Epithelial cell of proximal tubule (primary cell): ENCODE results near the gene NME5. TPM values are rescaled to one million over a fixed set of nuclear protein-coding genes. Genes with fewer than 3 reads are reported as not detected.

Source experiments
- DNase-seq: peaks from one replicate; pipeline ENCODE4 v3.0.0-alpha.2; 2011; ENCODE audit warnings: low read depth
- H3K4me3 ChIP-seq: 2 replicates; pipeline ENCODE4 v1.5.1; 2011; ENCODE audit warnings: low read depth, mild to moderate bottlenecking, low read length
- total RNA-seq: library from RNA; depleted of rRNA; stranded (reverse); fragments of >200 nt; gene quantifications from 2 replicates; pipeline ENCODE4 v1.2.3, GENCODE V29; 2015
- TF ChIP-seq, protein P1 (sequence below): conservative IDR thresholded peaks from 2 replicates; pipeline ENCODE4 v1.5.1; 2012; ENCODE audit warnings: low read depth, mild to moderate bottlenecking, low read length

Gene NME5
- total RNA-seq, 1 donor from 2014 or later, result 3.1 TPM

DNA sequence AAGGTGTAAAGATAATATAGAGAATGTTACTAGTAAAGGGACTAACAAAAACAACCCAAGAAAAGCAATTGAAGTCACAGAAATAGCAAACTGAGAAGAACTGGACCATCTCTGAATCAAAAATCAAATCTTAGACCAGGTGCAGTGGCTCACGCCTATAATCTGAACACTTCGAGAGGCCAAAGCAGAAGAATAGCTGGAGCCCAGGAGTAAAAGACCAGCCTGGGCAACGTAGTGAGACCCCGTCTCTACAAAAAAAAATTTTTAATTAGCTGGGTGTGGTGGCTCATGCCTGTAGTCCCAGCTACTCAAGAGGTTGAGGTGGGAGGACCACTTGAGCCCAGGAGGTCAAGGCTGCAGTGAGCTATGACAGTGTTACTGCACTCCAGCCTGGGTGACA is 28.0 kb downstream of the NME5 start:
- DNase-seq, result no peak
- TF ChIP-seq, protein P1, sequence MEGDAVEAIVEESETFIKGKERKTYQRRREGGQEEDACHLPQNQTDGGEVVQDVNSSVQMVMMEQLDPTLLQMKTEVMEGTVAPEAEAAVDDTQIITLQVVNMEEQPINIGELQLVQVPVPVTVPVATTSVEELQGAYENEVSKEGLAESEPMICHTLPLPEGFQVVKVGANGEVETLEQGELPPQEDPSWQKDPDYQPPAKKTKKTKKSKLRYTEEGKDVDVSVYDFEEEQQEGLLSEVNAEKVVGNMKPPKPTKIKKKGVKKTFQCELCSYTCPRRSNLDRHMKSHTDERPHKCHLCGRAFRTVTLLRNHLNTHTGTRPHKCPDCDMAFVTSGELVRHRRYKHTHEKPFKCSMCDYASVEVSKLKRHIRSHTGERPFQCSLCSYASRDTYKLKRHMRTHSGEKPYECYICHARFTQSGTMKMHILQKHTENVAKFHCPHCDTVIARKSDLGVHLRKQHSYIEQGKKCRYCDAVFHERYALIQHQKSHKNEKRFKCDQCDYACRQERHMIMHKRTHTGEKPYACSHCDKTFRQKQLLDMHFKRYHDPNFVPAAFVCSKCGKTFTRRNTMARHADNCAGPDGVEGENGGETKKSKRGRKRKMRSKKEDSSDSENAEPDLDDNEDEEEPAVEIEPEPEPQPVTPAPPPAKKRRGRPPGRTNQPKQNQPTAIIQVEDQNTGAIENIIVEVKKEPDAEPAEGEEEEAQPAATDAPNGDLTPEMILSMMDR, result no peak
- H3K4me3 ChIP-seq, result no peak overlapping the region

DNA sequence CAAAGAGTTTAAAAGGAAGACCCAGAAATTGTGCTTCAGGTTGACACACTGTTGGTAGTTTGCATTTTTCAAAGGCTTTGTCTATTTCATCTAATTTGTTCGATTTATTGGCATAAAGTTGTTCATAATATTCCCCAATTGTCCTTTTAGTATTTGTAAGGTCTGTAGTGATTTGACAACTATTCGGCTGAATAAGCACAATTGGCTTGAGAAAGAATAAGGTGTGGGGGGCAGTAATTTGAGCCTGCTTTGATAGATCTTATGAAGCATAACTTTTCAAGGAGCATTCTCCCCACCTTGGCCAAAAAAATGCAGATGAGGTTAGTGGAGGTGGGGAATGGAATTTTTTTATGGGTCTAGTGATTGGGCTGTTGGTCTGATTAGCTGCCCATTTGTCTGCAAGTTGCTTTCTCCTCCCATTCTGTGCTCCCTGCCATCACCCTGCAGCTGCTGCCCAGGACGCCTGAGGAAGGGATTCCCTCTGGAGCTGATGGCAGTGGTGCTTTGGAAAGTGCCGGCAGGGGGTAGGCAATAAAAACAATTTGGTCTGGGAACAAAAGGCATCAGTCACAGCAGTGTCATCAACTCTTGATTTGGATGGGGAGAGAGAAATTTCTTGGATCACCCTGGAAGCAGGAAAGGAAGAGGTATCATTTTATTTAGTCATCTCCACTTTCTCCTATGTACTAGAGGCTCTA is 28.8 kb downstream of the NME5 start:
- DNase-seq, result no peak
- no peak overlapping the region for H3K4me3 ChIP-seq
- TF ChIP-seq, protein P1, result no peak

DNA sequence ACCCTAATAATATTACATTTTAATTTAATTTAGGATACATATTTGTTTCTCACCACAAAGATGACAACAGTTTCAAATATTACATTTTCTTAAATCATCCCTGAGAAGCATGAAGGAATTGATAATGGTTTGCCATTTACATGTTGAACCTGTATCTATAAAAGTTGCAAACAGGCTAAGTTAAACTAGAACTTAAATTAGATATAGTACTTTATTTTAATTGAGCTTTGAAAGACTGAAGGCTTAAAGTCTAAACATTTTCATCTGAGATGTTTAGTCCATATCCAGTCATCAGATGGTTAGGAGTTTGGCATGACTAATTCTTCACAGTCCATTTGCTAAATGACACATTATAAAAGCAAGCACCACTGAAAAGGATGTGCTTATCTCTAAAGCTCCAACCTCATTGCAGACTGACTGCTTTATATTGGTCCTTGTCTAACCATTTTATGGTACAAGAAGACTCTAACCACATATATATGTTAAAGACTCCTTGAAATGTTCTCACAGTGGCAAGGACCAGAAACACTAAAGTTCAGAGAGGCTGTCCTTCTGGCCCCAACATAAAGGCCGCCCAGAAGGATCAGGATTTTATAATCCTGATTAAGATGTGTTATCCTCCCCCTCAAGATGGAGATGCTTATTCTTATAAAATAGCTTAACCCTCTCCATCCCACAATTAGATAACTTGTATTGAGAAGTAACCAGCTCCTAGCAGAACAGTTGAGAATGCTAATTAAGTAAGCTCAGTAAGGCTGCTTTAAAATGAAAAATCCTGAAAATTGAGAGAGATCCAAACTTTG is 29.6 kb downstream of the NME5 start:
- no peak for DNase-seq
- TF ChIP-seq, protein P1, result no peak
- no peak overlapping the region for H3K4me3 ChIP-seq

DNA sequence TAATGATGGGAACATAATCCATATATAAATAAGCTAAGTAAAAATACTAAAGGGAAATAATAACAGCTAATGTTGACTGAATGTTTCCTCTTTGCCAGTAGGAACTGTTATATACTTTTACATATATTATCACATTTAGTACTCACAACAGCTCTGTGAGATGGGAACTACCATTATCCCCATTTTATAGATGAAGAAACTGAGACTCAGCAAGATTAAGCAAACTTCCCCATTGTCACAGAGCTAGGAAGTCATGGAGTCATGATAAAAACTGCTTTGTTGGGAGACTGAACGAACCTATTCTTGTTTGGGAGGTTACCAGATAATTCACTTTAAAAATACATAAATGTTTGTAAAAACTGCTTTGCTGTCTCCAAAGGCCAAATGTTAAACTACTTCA is 32.0 kb downstream of the NME5 start:
- no peak for DNase-seq
- TF ChIP-seq, protein P1, result no peak

DNA sequence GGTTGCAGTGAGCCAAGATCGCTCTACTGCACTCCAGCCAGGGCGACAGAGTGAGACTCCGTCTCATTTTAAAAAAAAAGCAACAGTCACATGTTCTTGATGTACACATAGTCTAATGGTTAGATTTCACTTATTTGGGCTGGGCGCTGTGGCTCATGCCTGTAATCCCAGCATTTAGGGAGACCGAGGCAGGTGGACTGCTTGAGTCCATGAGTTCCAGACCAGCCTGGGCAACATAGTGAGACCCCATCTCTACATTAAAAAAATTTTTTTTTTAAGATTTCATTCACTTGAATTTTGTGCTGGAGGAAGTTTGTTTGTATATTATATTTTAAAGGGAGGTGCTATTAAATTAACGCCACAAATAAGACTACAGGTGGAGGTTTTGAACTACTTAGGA is 33.5 kb downstream of the NME5 start:
- TF ChIP-seq, protein P1, result no peak
- no peak overlapping the region for H3K4me3 ChIP-seq
- no peak for DNase-seq

More for the DNA sequence above, 32.0 kb downstream of the NME5 start:
- H3K4me3 ChIP-seq, result no peak overlapping the region

DNA sequence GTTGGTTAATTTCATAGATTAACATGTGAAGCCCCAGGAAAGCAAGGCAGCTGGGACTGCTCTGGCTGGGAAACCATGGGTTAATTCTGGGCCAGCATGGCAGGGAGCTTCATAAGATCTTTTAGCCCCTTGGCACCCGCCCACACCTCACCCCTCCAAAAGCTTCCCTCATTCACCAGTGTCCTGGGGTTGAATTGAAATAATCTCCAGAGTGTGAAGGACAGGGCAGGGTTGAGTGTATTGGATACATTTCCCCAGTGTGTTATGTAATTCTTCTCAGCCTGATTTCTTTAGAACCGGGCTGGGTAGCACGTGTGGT is 36.0 kb downstream of the NME5 start:
- no peak overlapping the region for H3K4me3 ChIP-seq
- DNase-seq, result no peak
- TF ChIP-seq, protein P1, result no peak
